Panc1 (cell line): Measurements from ENCODE around the gene KPTN. TPM values are rescaled to one million over a fixed set of nuclear protein-coding genes. Genes with fewer than 3 reads are reported as not detected.

ENCODE experiments used
- ATAC-seq: fragments of 200-7000 bp; cut with Tn5 transposase; 2 replicates; pipeline ENCODE4 v1.9.1; 2020; ENCODE audit warnings: mild to moderate bottlenecking, moderate library complexity
- BruUV-seq: library from RNA; stranded (reverse); fragments of 400-500 nt; replicated peaks from 2 replicates; lab custom pipeline; 2021; lab: Mats Ljungman, UMichigan
- CTCF ChIA-PET: fragments of 300-600 bp; sonication (Branson Sonifier 250); formaldehyde crosslinking; loops from one replicate; lab custom pipeline; 2022; ENCODE audit warnings: antibody characterized with exemption; lab: Charles Lee
- POLR2A ChIA-PET: fragments of 300-600 bp; sonication (Branson Sonifier 250); formaldehyde crosslinking; loops from one replicate; lab custom pipeline; 2022; ENCODE audit warnings: antibody characterized with exemption; lab: Charles Lee
- DNase-seq: peaks from one replicate; pipeline ENCODE4 v3.0.0-alpha.2; 2010; ENCODE audit warnings: low read depth, low spot score
- H3K27ac ChIP-seq: 2 replicates; pipeline ENCODE4 v1.5.1; 2011; ENCODE audit warnings: mild to moderate bottlenecking, low read length, inconsistent platforms
- H3K27me3 ChIP-seq: fragments of 200-500 bp; sonication (Bioruptor generic); 2 replicates; pipeline ENCODE4 v1.6.0; 2014; ENCODE audit warnings: low read length, inconsistent platforms; ENCODE audit not compliant: control insufficient read depth, insufficient read depth
- H3K36me3 ChIP-seq: fragments of 200-500 bp; sonication (Bioruptor generic); 2 replicates; pipeline ENCODE4 v1.5.1; 2014; ENCODE audit warnings: inconsistent platforms, mild to moderate bottlenecking, low read length, moderate library complexity; ENCODE audit not compliant: control insufficient read depth, insufficient read depth
- H3K4me1 ChIP-seq: 2 replicates; pipeline ENCODE4 v1.5.1; 2011; ENCODE audit warnings: inconsistent platforms, mild to moderate bottlenecking, low read length, moderate library complexity; ENCODE audit not compliant: control insufficient read depth, insufficient read depth
- H3K4me3 ChIP-seq, 2 experiments: 2 replicates each; pipeline ENCODE4 v1.5.1; 2011 to 2012; ENCODE audit warnings: low read depth in 2 of 2, low read length in 2 of 2, mild to moderate bottlenecking in 2 of 2, inconsistent platforms in 1 of 2, moderate library complexity in 1 of 2
- H3K9me3 ChIP-seq: fragments of 200-500 bp; sonication (Bioruptor generic); 2 replicates; pipeline ENCODE4 v1.5.1; 2014; ENCODE audit warnings: low read depth, mild to moderate bottlenecking, inconsistent platforms, low read length, moderate library complexity; ENCODE audit not compliant: control insufficient read depth, insufficient read depth
- CTCF ChIP-seq: fragments of 450-650 bp; IDR thresholded peaks from 2 replicates; pipeline ENCODE4 v1.5.1; 2017; ENCODE audit warnings: mild to moderate bottlenecking
- POLR2AphosphoS5 ChIP-seq: IDR thresholded peaks from 2 replicates; pipeline ENCODE4 v1.6.1; 2012; ENCODE audit warnings: mild to moderate bottlenecking, low read depth, low read length, moderate library complexity
- REST ChIP-seq, 2 experiments: IDR thresholded peaks; 2 replicates each; pipeline ENCODE4 v1.6.1; 2011 to 2012; ENCODE audit warnings: low read depth in 2 of 2, control low read depth in 1 of 2, low read length in 1 of 2, mild to moderate bottlenecking in 1 of 2, moderate library complexity in 1 of 2; ENCODE audit not compliant: insufficient read depth in 1 of 2
- SIN3A ChIP-seq: IDR thresholded peaks from 2 replicates; pipeline ENCODE4 v1.6.1; 2012; ENCODE audit warnings: low read depth, mild to moderate bottlenecking, low read length, moderate library complexity, borderline replicate concordance; ENCODE audit not compliant: insufficient read depth
- TCF7L2 ChIP-seq: IDR thresholded peaks from 2 replicates; pipeline ENCODE4 v1.6.1; 2011; ENCODE audit warnings: mild to moderate bottlenecking, low read depth, low read length, inconsistent platforms
- in situ Hi-C: cut with HindIII; loops from 2 replicates; pipeline ENCODE4 v1.10.0; 2016; ENCODE audit warnings: low sequenced_read_pairs, low pct_unique_long_range_greater_than_20kb
- intact Hi-C: fragments of 100-400 bp; cut with micrococcal nuclease; formaldehyde crosslinking; loops from one replicate; pipeline ENCODE4 v1.10.0; 2022; ENCODE audit not compliant: unreplicated experiment
- total RNA-seq: library from RNA; stranded (reverse); gene quantifications from one replicate; pipeline ENCODE4 v1.2.1, GENCODE V29; 2021; ENCODE audit not compliant: unreplicated experiment

The KPTN gene
- total RNA-seq, 1 experiment from 2014 or later = 26.5 TPM

GRCh38 chr19:47492137-47492533 is 8.1 kb upstream of the KPTN start:
- no TSS peak for BruUV-seq
- TF ChIP-seq REST (IDR thresholded peaks at IDR 0.05; ENCODE audit: insufficient read depth in 1 of 2, low read depth in 2 of 2, low read length in 1 of 2) (no peak), SIN3A (no peak), CTCF (no peak), POLR2AphosphoS5 (no peak)
- ChIA-PET CTCF (no interaction called here), POLR2A (no interaction called here)
- Histone ChIP-seq H3K36me3 (no peaks in the 10 kb centered on the region), H3K9me3 (no peaks in the 10 kb centered on the region), H3K27me3 (no peaks in the 10 kb centered on the region), H3K4me3 (no peak overlapping the region), H3K4me1 (no peaks in the 10 kb centered on the region; the same call in 1 of the 2 replicates), H3K27ac (no peak overlapping the region)
- in situ Hi-C loops = no loop called here
- intact Hi-C loops = no loop called here
- DNase-seq = no peak
- ATAC-seq = no peak

- in situ Hi-C loops = no loop called here
- BruUV-seq = no TSS peak
- H3K27me3 ChIP-seq = no peaks in the 10 kb centered on the region
- H3K27ac ChIP-seq = no peak overlapping the region
- ChIA-PET POLR2A (no interaction called here), CTCF (no interaction called here)
- DNase-seq (no peak), ATAC-seq (no peak)
- intact Hi-C loops = no loop called here
- H3K4me1 ChIP-seq = no peaks in the 10 kb centered on the region; the same call in 1 of the 2 replicates
- TF ChIP-seq CTCF (no peak), TCF7L2 (no peak), POLR2AphosphoS5 (no peak), REST (IDR thresholded peaks at IDR 0.05; ENCODE audit: insufficient read depth in 1 of 2, low read depth in 2 of 2, low read length in 1 of 2) (no peak), SIN3A (no peak)
- no peaks in the 10 kb centered on the region for H3K36me3 ChIP-seq
- H3K4me3 ChIP-seq = no peak overlapping the region
- H3K9me3 ChIP-seq = no peaks in the 10 kb centered on the region
Measured at GRCh38 chr19:47491358-47492136, 7.5 kb upstream of the KPTN start.
